Right cardiac atrium (tissue), 5 donors: ENCODE data around the gene PREP. TPM values are rescaled to one million over a fixed set of nuclear protein-coding genes. Genes with fewer than 3 reads are reported as not detected.
"Not testable (repeated sequence)": the region's sequence is repeated elsewhere in the genome, so short reads cannot be mapped to it uniquely, and the experiment has no call there.

ENCODE experiments used
- ATAC-seq, 2 donors: fragments of 200-7000 bp; cut with Tn5 transposase; one replicate each; pipeline versions ENCODE4 v1.8.0 to v1.9.1; 2020; ENCODE audit warnings: moderate library complexity in 2 of 2, mild to moderate bottlenecking in 1 of 2
- DNase-seq, 3 donors: peaks; one replicate each; pipeline ENCODE4 v3.0.0-alpha.2; 2020
- H3K27ac ChIP-seq: one replicate; pipeline ENCODE4 v1.5.1; 2013; ENCODE audit warnings: mild to moderate bottlenecking, low read length, control low read depth, moderate library complexity
- H3K27me3 ChIP-seq: one replicate; pipeline ENCODE4 v1.6.1; 2013; ENCODE audit not compliant: control insufficient read depth, insufficient read depth
- H3K4me1 ChIP-seq: one replicate; pipeline ENCODE4 v1.6.1; 2013; ENCODE audit warnings: low read length; ENCODE audit not compliant: control insufficient read depth, insufficient read depth
- H3K4me3 ChIP-seq: one replicate; pipeline ENCODE4 v1.5.1; 2013; ENCODE audit warnings: low read length, control low read depth
- H3K9me3 ChIP-seq: one replicate; pipeline ENCODE4 v1.6.1; 2013; ENCODE audit warnings: low read length; ENCODE audit not compliant: control insufficient read depth
- WGBS: extraction: QIAGEN DNeasy Blood & Tissue Kit; methylation state at CpG from one replicate; pipeline ENCODE4 v1.1.7; 2013; 5-methylcytosine and 5-hydroxymethylcytosine counted together
- intact Hi-C, 4 donors: fragments of 100-400 bp; cut with DNase I; formaldehyde crosslinking; loops; one replicate each; pipeline versions ENCODE4 v1.11.0 to v1.14.0; 2022 to 2023
- polyA plus RNA-seq: library from polyadenylated mRNA; stranded (reverse); fragments of 200-250 nt; gene quantifications from one replicate; pipeline ENCODE4 v1.2.3, GENCODE V29; 2013
- total RNA-seq, 4 donors: library from RNA; stranded (reverse); fragmentation: NEBNext Ultra II Directional; extraction: Animal tissue kit (Norgen Biotek cat#: 25700); gene quantifications; one replicate each; pipeline ENCODE4 v1.2.1, GENCODE V29; 2021
- donor health status: healthy with polysubstance abuse.
- donor health status: DM: no; HTN: yes; CAD: no.
- donor health status: DM: no; HTN: no; CAD: no.
- donor health status: DM: no; HTN: yes; CAD: no; lungs with severe emphysema.
- donor health status: DM: yes; HTN: yes; CAD: no.

Gene PREP
- total and polyA plus RNA-seq, 5 donors: 19.5 to 26.8 (median 26.0) TPM

DNA sequence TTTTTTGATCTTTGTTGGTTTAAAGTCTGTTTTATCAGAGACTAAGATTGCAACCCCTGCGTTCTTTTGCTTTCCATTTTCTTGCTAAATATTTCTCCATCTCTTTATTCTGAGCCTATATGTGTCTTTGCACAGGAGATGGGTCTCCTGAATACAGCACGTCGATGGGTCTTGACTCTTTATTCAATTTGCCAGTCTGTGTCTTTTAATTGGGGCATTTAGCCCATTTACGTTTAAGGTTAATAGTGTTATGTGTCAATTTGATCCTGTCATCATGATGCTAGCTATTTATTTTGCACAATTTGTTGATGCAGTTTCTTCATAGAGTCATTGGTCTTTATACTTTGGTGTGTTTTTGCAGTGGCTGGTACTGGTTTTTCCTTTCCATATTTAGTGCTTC is 171.1 kb downstream of the PREP start:
- ATAC-seq, H3K9me3 ChIP-seq, DNase-seq, H3K4me1 ChIP-seq, H3K27ac ChIP-seq, intact Hi-C loops, H3K27me3 ChIP-seq, H3K4me3 ChIP-seq: not testable (repeated sequence)
- WGBS: 88% methylated on average over 4 of the region's 4 CpGs

Other genes with a start within 250 kb of the PREP start
- 10 to 100 TPM; 31.6 to 48.3 (median 41.3) TPM for gene POPDC3, start 223.1 kb downstream of the PREP start, total RNA-seq
- gene POPDC3, start 223.1 kb downstream of the PREP start, polyA plus RNA-seq: 53.2 TPM